A673 (cell line): ENCODE data around the gene RFTN1. TPM values are rescaled to one million over a fixed set of nuclear protein-coding genes. Genes with fewer than 3 reads are reported as not detected.

Experiments used
- BruUV-seq: library from RNA; stranded (reverse); fragments of 400-500 nt; replicated peaks from 2 replicates; lab custom pipeline; 2021; lab: Mats Ljungman, UMichigan
- CTCF ChIA-PET: fragments of 300-600 bp; sonication (Branson Sonifier 250); formaldehyde crosslinking; loops from one replicate; lab custom pipeline; 2022; ENCODE audit warnings: antibody characterized with exemption; lab: Charles Lee
- POLR2A ChIA-PET: fragments of 300-600 bp; sonication (Branson Sonifier 250); formaldehyde crosslinking; loops from one replicate; lab custom pipeline; 2022; ENCODE audit warnings: antibody characterized with exemption; ENCODE audit not compliant: low non-redundant PET; lab: Charles Lee
- DNase-seq: peaks from one replicate; pipeline ENCODE4 v3.0.0-alpha.2; 2015; ENCODE audit warnings: low spot score
- H3K27ac ChIP-seq: fragments of 200-600 bp; sonication (generic); 2 replicates; pipeline ENCODE4 v1.5.1; 2016; ENCODE audit warnings: mixed run types, low read depth, mild to moderate bottlenecking, mixed read lengths, antibody characterized with exemption, low read length; ENCODE audit not compliant: poor library complexity, severe bottlenecking
- H3K27me3 ChIP-seq: fragments of 200-600 bp; sonication (generic); replicated peaks from 2 replicates; pipeline ENCODE4 v1.6.1; 2017; ENCODE audit warnings: mixed run types, low read depth, mild to moderate bottlenecking, mixed read lengths, antibody characterized with exemption, low read length; ENCODE audit not compliant: insufficient read depth, poor library complexity
- H3K36me3 ChIP-seq: fragments of 200-600 bp; sonication (generic); 2 replicates; pipeline ENCODE4 v1.6.1; 2016; ENCODE audit warnings: mixed run types, mild to moderate bottlenecking, mixed read lengths, antibody characterized with exemption, low read length; ENCODE audit not compliant: insufficient read depth, poor library complexity, severe bottlenecking
- H3K4me1 ChIP-seq: fragments of 200-600 bp; sonication (generic); 2 replicates; pipeline ENCODE4 v1.6.1; 2017; ENCODE audit warnings: mixed run types, mild to moderate bottlenecking, mixed read lengths, antibody characterized with exemption, low read length; ENCODE audit not compliant: insufficient read depth, poor library complexity, severe bottlenecking
- H3K4me3 ChIP-seq: fragments of 200-600 bp; sonication (generic); 2 replicates; pipeline ENCODE4 v1.5.1; 2016; ENCODE audit warnings: low read depth, mixed run types, mild to moderate bottlenecking, mixed read lengths, low read length; ENCODE audit not compliant: poor library complexity, severe bottlenecking
- H3K9me3 ChIP-seq: fragments of 200-600 bp; sonication (generic); 2 replicates; pipeline ENCODE4 v1.6.1; 2016; ENCODE audit warnings: mixed run types, low read depth, mild to moderate bottlenecking, mixed read lengths, antibody characterized with exemption, low read length; ENCODE audit not compliant: poor library complexity, severe bottlenecking
- EZH2 ChIP-seq: fragments of 200-600 bp; sonication (generic); IDR thresholded peaks from 2 replicates; pipeline ENCODE4 v1.6.1; 2017; ENCODE audit warnings: borderline replicate concordance, low read depth, mild to moderate bottlenecking, mixed read lengths, antibody characterized with exemption, low read length; ENCODE audit not compliant: poor library complexity, severe bottlenecking
- intact Hi-C: fragments of 100-400 bp; cut with micrococcal nuclease; formaldehyde crosslinking; loops from one replicate; pipeline ENCODE4 v1.10.0; 2022; ENCODE audit not compliant: unreplicated experiment
- total RNA-seq: library from RNA; stranded (reverse); gene quantifications from 2 replicates; pipeline ENCODE4 v1.2.3, GENCODE V29; 2021
- TF ChIP-seq, protein P1 (sequence below): fragments of 300-800, 200-600 bp; sonication (generic); conservative IDR thresholded peaks from 2 replicates; pipeline ENCODE4 v1.5.1; 2017; ENCODE audit warnings: low read depth, mild to moderate bottlenecking, antibody characterized with exemption, low read length, moderate library complexity, mixed read lengths

Gene RFTN1
- total RNA-seq, 1 experiment from 2014 or later, result 0.60 TPM

DNA sequence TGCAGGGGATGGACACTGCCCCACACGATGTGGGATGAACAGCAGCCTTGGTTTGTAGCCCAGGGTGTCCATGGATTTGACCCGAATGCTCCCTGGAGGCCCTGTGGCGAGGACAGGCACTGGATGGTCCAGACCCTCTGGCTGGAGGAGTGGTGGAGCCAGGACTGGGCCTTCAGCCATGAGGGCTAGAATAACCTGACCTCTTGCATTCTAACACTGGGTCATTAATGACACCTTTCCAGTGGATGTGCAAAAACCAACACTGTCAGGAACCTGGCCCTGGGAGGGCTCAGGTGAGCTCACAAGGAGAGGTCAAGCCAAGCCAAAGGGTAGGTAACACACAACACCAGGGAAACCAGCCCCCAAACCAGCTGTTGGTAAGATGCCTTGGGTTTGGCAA, 197.1 kb downstream of the RFTN1 start:
- no peak for TF ChIP-seq EZH2
- TF ChIP-seq, protein P1, sequence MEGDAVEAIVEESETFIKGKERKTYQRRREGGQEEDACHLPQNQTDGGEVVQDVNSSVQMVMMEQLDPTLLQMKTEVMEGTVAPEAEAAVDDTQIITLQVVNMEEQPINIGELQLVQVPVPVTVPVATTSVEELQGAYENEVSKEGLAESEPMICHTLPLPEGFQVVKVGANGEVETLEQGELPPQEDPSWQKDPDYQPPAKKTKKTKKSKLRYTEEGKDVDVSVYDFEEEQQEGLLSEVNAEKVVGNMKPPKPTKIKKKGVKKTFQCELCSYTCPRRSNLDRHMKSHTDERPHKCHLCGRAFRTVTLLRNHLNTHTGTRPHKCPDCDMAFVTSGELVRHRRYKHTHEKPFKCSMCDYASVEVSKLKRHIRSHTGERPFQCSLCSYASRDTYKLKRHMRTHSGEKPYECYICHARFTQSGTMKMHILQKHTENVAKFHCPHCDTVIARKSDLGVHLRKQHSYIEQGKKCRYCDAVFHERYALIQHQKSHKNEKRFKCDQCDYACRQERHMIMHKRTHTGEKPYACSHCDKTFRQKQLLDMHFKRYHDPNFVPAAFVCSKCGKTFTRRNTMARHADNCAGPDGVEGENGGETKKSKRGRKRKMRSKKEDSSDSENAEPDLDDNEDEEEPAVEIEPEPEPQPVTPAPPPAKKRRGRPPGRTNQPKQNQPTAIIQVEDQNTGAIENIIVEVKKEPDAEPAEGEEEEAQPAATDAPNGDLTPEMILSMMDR, result no peak
- no peaks in the 10 kb centered on the region for H3K4me1 ChIP-seq
- intact Hi-C loops, result no loop called here
- no peak overlapping the region for H3K27ac ChIP-seq
- POLR2A ChIA-PET, result no interaction called here
- no peaks in the 10 kb centered on the region for H3K36me3 ChIP-seq
- H3K27me3 ChIP-seq, result no peaks in the 10 kb centered on the region
- H3K9me3 ChIP-seq, result no peaks in the 10 kb centered on the region
- no peak overlapping the region for H3K4me3 ChIP-seq
- BruUV-seq, result no TSS peak
- CTCF ChIA-PET, result no interaction called here
- no peak for DNase-seq

- H3K4me1 ChIP-seq, result no peaks in the 10 kb centered on the region
- CTCF ChIA-PET, result no interaction called here
- no TSS peak for BruUV-seq
- no peak overlapping the region for H3K27ac ChIP-seq
- H3K9me3 ChIP-seq, result no peaks in the 10 kb centered on the region
- intact Hi-C loops, result no loop called here
- H3K27me3 ChIP-seq, result no peaks in the 10 kb centered on the region
- POLR2A ChIA-PET, result no interaction called here
- no peaks in the 10 kb centered on the region for H3K36me3 ChIP-seq
- no peak for DNase-seq
- no peak overlapping the region for H3K4me3 ChIP-seq
- no peak for TF ChIP-seq EZH2
- TF ChIP-seq, protein P1, result no peak
Measured at GRCh38 chr3:16315623-16316022, 197.9 kb downstream of the RFTN1 start.

GRCh38 chr3:16313886-16314645, 199.4 kb downstream of the RFTN1 start:
- DNase-seq, result no peak
- no TSS peak for BruUV-seq
- TF ChIP-seq EZH2, result no peak
- TF ChIP-seq, protein P1, result no peak
- intact Hi-C loops, result no loop called here
- no peak overlapping the region for H3K4me3 ChIP-seq
- H3K36me3 ChIP-seq, result no peaks in the 10 kb centered on the region
- H3K4me1 ChIP-seq, result no peaks in the 10 kb centered on the region
- H3K27me3 ChIP-seq, result no peaks in the 10 kb centered on the region
- H3K27ac ChIP-seq, result no peak overlapping the region
- POLR2A ChIA-PET, result no interaction called here
- H3K9me3 ChIP-seq, result no peaks in the 10 kb centered on the region
- CTCF ChIA-PET, result no interaction called here
